Smooth muscle cell (in vitro differentiated cells): Measurements from ENCODE around the gene RNASE12. TPM values are rescaled to one million over a fixed set of nuclear protein-coding genes. Genes with fewer than 3 reads are reported as not detected.
"Not testable (repeated sequence)": the region's sequence is repeated elsewhere in the genome, so short reads cannot be mapped to it uniquely, and the experiment has no call there.

ENCODE experiments used
- DNase-seq: peaks from one replicate; lab custom pipeline; 2025; ENCODE audit not compliant: unreplicated experiment; lab: John Stamatoyannopoulos, UW
- H2AFZ ChIP-seq: fragments of 200-600 bp; sonication (generic); 2 replicates; pipeline ENCODE4 v1.6.0; 2016; ENCODE audit warnings: antibody characterized with exemption, low read depth, mild to moderate bottlenecking
- H3F3A ChIP-seq: fragments of 200-600 bp; sonication (generic); 2 replicates; pipeline ENCODE4 v1.6.0; 2017; ENCODE audit warnings: antibody characterized with exemption, low read depth
- H3K27ac ChIP-seq: fragments of 200-600 bp; sonication (generic); 2 replicates; pipeline ENCODE4 v1.5.1; 2016; ENCODE audit warnings: low read depth, mild to moderate bottlenecking
- H3K27me3 ChIP-seq: fragments of 200-600 bp; sonication (generic); 2 replicates; pipeline ENCODE4 v1.6.1; 2016; ENCODE audit warnings: low read depth, mild to moderate bottlenecking
- H3K36me3 ChIP-seq: fragments of 200-600 bp; sonication (generic); 2 replicates; pipeline ENCODE4 v1.5.1; 2016; ENCODE audit warnings: low read depth
- H3K4me1 ChIP-seq: fragments of 200-600 bp; sonication (generic); 2 replicates; pipeline ENCODE4 v1.5.1; 2016; ENCODE audit warnings: low read depth
- H3K4me2 ChIP-seq: fragments of 200-600 bp; sonication (generic); 2 replicates; pipeline ENCODE4 v1.6.0; 2016; ENCODE audit warnings: mild to moderate bottlenecking
- H3K4me3 ChIP-seq: fragments of 200-600 bp; sonication (generic); 2 replicates; pipeline ENCODE4 v1.5.1; 2016; ENCODE audit warnings: mild to moderate bottlenecking
- H3K79me2 ChIP-seq: fragments of 200-600 bp; sonication (generic); 2 replicates; pipeline ENCODE4 v1.6.0; 2016; ENCODE audit warnings: low read depth, mild to moderate bottlenecking
- H3K9ac ChIP-seq: fragments of 200-600 bp; sonication (generic); 2 replicates; pipeline ENCODE4 v1.6.0; 2016; ENCODE audit warnings: low read depth
- H3K9me3 ChIP-seq: fragments of 200-600 bp; sonication (generic); replicated peaks from 2 replicates; pipeline ENCODE4 v1.5.1; 2016; ENCODE audit warnings: low read depth
- H4K20me1 ChIP-seq: fragments of 200-600 bp; sonication (generic); 2 replicates; pipeline ENCODE4 v1.6.0; 2016; ENCODE audit warnings: low read depth
- WGBS: methylation state at CpG from one replicate; pipeline ENCODE4 v1.1.7; 2016; ENCODE audit warnings: low lambda C conversion rate; 5-methylcytosine and 5-hydroxymethylcytosine counted together
- polyA plus RNA-seq: library from polyadenylated mRNA; unstranded; fragments of >200 nt; fragmentation: Nextera tagmentation; extraction: Ambion mirVana; gene quantifications from 2 replicates; pipeline ENCODE4 v1.2.1, GENCODE V29; 2016
- total RNA-seq: library from RNA; depleted of rRNA; stranded (reverse); fragments of >200 nt; gene quantifications from 2 replicates; pipeline ENCODE4 v1.2.3, GENCODE V29; 2014
- TF ChIP-seq, protein P1 (sequence below): fragments of 200-600 bp; sonication (generic); IDR thresholded peaks from 2 replicates; pipeline ENCODE4 v1.5.1; 2017; ENCODE audit warnings: borderline replicate concordance, mild to moderate bottlenecking, antibody characterized with exemption; ENCODE audit not compliant: insufficient read depth, poor library complexity, severe bottlenecking

RNASE12 gene
- total and polyA plus RNA-seq, 2 experiments from 2014 or later = not detected

DNA sequence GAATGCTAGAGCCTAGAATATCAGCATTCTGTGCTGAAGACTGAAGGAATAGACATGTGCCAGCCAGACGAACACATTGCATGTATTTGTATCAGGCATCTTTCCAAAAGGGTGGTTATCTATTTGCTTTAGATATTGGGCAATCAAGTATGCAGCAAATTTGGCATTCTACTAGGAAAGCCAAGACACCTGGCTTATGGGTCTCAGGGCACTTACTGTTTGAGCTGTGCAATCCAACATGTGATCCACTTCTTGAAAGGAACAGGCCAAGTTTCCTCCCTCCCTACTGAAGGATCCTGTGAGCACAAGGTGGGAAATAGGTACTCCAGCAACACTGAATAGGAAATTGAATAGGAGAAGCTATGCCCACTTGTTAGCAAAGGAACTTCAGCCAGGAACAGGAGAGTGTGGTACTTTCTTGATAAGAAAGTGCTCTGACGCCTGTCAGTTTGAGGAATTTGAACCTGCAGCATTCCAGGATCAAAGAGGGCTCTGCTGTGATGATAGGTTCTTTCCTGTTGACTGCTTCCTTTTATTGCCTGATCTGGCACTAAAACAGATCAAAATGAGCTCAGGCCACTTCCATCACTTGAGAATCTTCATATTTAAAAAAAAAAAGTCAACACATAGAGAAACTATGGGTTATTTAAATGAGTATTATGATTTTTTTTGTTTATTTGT lies 29.8 kb upstream of the RNASE12 start:
- WGBS = 63% methylated on average over 2 of the region's 2 CpGs

DNA sequence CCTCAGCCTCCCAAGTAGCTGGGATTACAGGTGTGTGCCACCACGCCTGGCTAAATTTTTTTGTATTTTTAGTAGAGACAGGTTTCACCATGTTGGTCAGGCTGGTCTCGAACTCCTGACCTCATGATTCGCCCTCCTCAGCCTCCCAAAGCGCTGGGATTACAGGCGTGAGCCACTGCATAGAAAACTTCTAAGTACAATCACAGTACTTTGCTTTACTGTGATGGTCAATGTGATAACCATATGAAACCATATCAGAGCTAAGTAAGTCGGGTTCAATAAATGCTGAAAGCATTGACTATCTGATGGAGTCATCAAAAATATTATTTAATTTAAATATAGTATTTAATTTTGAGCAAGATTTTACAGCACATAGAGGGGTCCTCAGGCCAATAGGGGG lies 28.5 kb upstream of the RNASE12 start:
- H3K4me3 ChIP-seq, H3K9me3 ChIP-seq, H3K4me2 ChIP-seq, H3K27ac ChIP-seq, H3F3A ChIP-seq, H3K36me3 ChIP-seq, H3K27me3 ChIP-seq, H3K4me1 ChIP-seq, H3K9ac ChIP-seq, DNase-seq, H3K79me2 ChIP-seq, H4K20me1 ChIP-seq, H2AFZ ChIP-seq: not testable (repeated sequence)
- WGBS = 93% methylated on average over 6 of the region's 6 CpGs

More for the DNA sequence above, 29.8 kb upstream of the RNASE12 start:
- peaks cover 9% of the 10 kb centered on the region for H3K4me1 ChIP-seq
- no peaks in the 10 kb centered on the region for H3K27me3 ChIP-seq
- H2AFZ ChIP-seq = no peak overlapping the region
- no peak overlapping the region for H3K4me3 ChIP-seq
- no peak for DNase-seq
- H4K20me1 ChIP-seq = no peaks in the 10 kb centered on the region
- H3K9me3 ChIP-seq = no peaks in the 10 kb centered on the region
- H3K9ac ChIP-seq = no peak overlapping the region
- no peaks in the 10 kb centered on the region for H3K79me2 ChIP-seq
- TF ChIP-seq, protein P1, sequence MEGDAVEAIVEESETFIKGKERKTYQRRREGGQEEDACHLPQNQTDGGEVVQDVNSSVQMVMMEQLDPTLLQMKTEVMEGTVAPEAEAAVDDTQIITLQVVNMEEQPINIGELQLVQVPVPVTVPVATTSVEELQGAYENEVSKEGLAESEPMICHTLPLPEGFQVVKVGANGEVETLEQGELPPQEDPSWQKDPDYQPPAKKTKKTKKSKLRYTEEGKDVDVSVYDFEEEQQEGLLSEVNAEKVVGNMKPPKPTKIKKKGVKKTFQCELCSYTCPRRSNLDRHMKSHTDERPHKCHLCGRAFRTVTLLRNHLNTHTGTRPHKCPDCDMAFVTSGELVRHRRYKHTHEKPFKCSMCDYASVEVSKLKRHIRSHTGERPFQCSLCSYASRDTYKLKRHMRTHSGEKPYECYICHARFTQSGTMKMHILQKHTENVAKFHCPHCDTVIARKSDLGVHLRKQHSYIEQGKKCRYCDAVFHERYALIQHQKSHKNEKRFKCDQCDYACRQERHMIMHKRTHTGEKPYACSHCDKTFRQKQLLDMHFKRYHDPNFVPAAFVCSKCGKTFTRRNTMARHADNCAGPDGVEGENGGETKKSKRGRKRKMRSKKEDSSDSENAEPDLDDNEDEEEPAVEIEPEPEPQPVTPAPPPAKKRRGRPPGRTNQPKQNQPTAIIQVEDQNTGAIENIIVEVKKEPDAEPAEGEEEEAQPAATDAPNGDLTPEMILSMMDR = no peak
- H3K36me3 ChIP-seq = no peaks in the 10 kb centered on the region
- H3K4me2 ChIP-seq = no peak overlapping the region
- no peaks in the 10 kb centered on the region for H3F3A ChIP-seq
- H3K27ac ChIP-seq = no peak overlapping the region

DNA sequence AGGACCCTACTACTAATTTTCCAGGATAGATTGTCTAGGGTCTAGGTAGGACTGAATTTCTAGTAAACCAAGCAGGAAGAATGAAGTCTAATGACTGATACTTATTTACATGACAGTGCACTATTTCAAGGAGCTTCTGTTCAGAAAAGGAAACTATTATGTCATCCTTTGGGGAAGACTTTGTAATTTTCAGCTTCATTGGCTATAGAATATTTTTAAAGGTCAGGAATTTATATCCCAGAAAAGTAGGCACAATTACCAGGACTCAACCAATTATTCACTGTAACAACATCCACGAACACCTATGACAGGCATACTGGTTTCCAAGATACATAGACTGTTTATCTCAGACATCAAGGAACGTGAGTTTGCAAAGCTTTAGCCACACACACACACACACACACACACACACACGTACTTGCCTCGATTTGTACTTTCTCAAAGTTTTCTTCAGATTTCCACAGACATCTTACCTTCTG lies 27.1 kb upstream of the RNASE12 start:
- H3K27ac ChIP-seq = no peak overlapping the region
- no peaks in the 10 kb centered on the region for H3K79me2 ChIP-seq
- H3K9me3 ChIP-seq = no peaks in the 10 kb centered on the region
- peaks cover 7% of the 10 kb centered on the region for H3K4me1 ChIP-seq
- no peak overlapping the region for H2AFZ ChIP-seq
- H4K20me1 ChIP-seq = no peaks in the 10 kb centered on the region
- no peak overlapping the region for H3K4me3 ChIP-seq
- H3K4me2 ChIP-seq = no peak overlapping the region
- WGBS = 75% methylated on average over 4 of the region's 4 CpGs
- peaks cover 14% of the 10 kb centered on the region for H3F3A ChIP-seq
- DNase-seq = no peak
- H3K36me3 ChIP-seq = no peaks in the 10 kb centered on the region
- TF ChIP-seq, protein P1 = no peak
- H3K9ac ChIP-seq = no peak overlapping the region
- H3K27me3 ChIP-seq = no peaks in the 10 kb centered on the region

DNA sequence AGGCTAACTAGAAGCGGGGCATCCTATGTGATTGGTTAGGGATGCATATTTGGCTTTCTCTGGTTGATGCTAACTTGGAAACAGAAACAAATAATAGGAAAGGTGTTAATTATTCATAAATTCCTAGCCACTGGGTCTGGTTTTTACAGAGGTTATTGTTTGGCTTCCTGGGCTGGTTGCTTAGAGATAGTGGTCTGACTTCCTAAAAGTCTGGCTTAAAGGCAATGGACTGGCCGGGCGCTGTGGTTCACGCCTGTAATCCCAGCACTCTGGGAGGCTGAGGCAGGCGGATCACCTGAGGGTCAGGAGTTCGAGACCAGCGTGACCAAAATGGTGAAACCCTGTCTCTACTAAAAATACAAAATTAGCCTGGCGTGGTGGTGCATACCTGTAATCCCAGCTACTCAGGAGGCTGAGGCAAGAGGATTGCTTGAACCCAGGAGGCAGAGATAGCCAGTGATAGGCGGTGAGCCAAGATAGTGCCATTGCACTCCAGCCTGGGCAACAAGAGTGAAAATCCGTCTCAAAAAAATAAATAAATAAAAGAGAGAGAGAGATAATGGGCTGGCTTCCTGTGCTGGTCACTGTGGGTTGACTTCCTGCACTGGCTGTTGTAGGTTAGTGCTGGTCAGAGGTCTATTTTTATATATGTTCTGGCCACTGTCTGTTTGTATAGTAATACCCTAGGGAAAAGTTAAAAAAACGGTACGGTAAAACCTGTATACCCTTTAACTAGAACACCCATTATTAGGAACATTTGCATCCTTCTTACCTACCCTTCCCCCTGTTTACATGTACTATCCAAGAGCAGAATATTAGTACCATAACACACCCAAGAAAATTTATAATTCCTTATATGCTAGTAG lies 26.2 kb upstream of the RNASE12 start:
- Histone ChIP-seq H3K36me3 (no peaks in the 10 kb centered on the region), H3K9ac (no peak overlapping the region), H2AFZ (no peak overlapping the region), H3F3A (peaks cover 14% of the 10 kb centered on the region), H3K4me2 (no peak overlapping the region), H3K4me1 (peaks cover 7% of the 10 kb centered on the region), H3K27me3 (no peaks in the 10 kb centered on the region), H3K27ac (no peak overlapping the region), H3K9me3 (no peaks in the 10 kb centered on the region), H3K79me2 (no peaks in the 10 kb centered on the region), H3K4me3 (no peak overlapping the region), H4K20me1 (no peaks in the 10 kb centered on the region)
- TF ChIP-seq, protein P1 = no peak
- 90% methylated on average over 12 of the region's 12 CpGs for whole genome bisulfite sequencing
- no peak for DNase-seq
